Measurements from ENCODE around the gene MBD1. TPM values are rescaled to one million over a fixed set of nuclear protein-coding genes. Genes with fewer than 3 reads are reported as not detected.

Gene MBD1
- total and polyA plus RNA-seq, 2 of the 13 experiments (the other 11 are each of a cell fraction or from before 2014, with no cell fraction given), result 25.5 to 28.6 TPM

- TF ChIP-seq RXRA (CRISPR knock-in tag; IDR thresholded peaks at IDR 0.05), result peak; percentile 57; the same call in 1 of the 2 replicates
- peak; percentile 70 for TF ChIP-seq MYC (CRISPR knock-in tag; IDR thresholded peaks at IDR 0.05; ENCODE audit: borderline replicate concordance)
- TF ChIP-seq REL (CRISPR knock-in tag; conservative IDR thresholded peaks at IDR 0.05), result no peak
- no peak for TF ChIP-seq DZIP1 (CRISPR knock-in tag; IDR thresholded peaks at IDR 0.05)
- TF ChIP-seq ZNF280B (CRISPR knock-in tag; IDR thresholded peaks at IDR 0.05; ENCODE audit: borderline replicate concordance), result no peak
- TF ChIP-seq HMGA1 (CRISPR knock-in tag; conservative IDR thresholded peaks at IDR 0.05), result no peak
- peak; percentile 83 for TF ChIP-seq ZNF580 (CRISPR knock-in tag; IDR thresholded peaks at IDR 0.05; ENCODE audit: borderline replicate concordance, low read depth)
- TF ChIP-seq MIXL1 (CRISPR knock-in tag; IDR thresholded peaks at IDR 0.05), result peak; percentile 66; the same call in 1 of the 2 replicates
- TF ChIP-seq GABPA (IDR thresholded peaks at IDR 0.05; ENCODE audit: low read depth, low read length), result no peak
- peak; percentile 95 for TF ChIP-seq GABPA (CRISPR knock-in tag; IDR thresholded peaks at IDR 0.05; ENCODE audit: low read depth)
- peak; percentile 83 for TF ChIP-seq RFX3 (CRISPR knock-in tag; IDR thresholded peaks at IDR 0.05)
- peak; percentile 78 for TF ChIP-seq RFX1 (IDR thresholded peaks at IDR 0.05)
- no peak for TF ChIP-seq ATF3 (CRISPR knock-in tag; IDR thresholded peaks at IDR 0.05)
- TF ChIP-seq TRAFD1 (CRISPR knock-in tag; IDR thresholded peaks at IDR 0.05; ENCODE audit: borderline replicate concordance), result peak; percentile 71; the same call in 1 of the 2 replicates
- TF ChIP-seq ZNF44 (CRISPR knock-in tag; IDR thresholded peaks at IDR 0.05), result 0 out of 2 replicates have a peak, but pooled peaks have one; percentile 55
- no peak for TF ChIP-seq ZNF7 (CRISPR knock-in tag; IDR thresholded peaks at IDR 0.05)
- no peak; the same call in 1 of the 2 replicates for TF ChIP-seq ZNF557 (CRISPR knock-in tag; IDR thresholded peaks at IDR 0.05)
- TF ChIP-seq ERF (CRISPR knock-in tag; IDR thresholded peaks at IDR 0.05), result peak; percentile 84
- peak; percentile 72; the same call in 1 of the 2 replicates for TF ChIP-seq PRDM10 (CRISPR knock-in tag; IDR thresholded peaks at IDR 0.05; ENCODE audit: low read depth)
Observed at GRCh38 chr18:50287441-50288347, 6.4 kb upstream of the MBD1 start, which contains the start of gene CXXC1 (continued).

Data from HepG2 (cell line).